WTC11 (cell line): ENCODE results near the gene ZDHHC11. TPM values are rescaled to one million over a fixed set of nuclear protein-coding genes. Genes with fewer than 3 reads are reported as not detected.
"Not testable (repeated sequence)": the region's sequence is repeated elsewhere in the genome, so short reads cannot be mapped to it uniquely, and the experiment has no call there.

Experiments
- ATAC-seq: fragments of 200-7000 bp; cut with Tn5 transposase; 2 replicates; pipeline ENCODE4 v1.10.0; 2021; ENCODE audit warnings: mild to moderate bottlenecking, moderate library complexity
- CTCF ChIA-PET: fragments of 300-600 bp; sonication (Branson Sonifier 250); formaldehyde crosslinking; loops from one replicate; lab custom pipeline; 2021; ENCODE audit warnings: antibody characterized with exemption; lab: Charles Lee
- POLR2A ChIA-PET: fragments of 350-600 bp; sonication (Branson Sonifier 250); formaldehyde crosslinking; loops from one replicate; lab custom pipeline; 2021; ENCODE audit warnings: antibody characterized with exemption; lab: Charles Lee
- DNase-seq: peaks from one replicate; pipeline ENCODE4 v3.0.0; 2021; ENCODE audit warnings: low spot score
- H3K27ac Mint-ChIP-seq: 2 replicates; pipeline ENCODE4 v1.8.0; 2021; ENCODE audit warnings: mixed read lengths
- H3K27me3 Mint-ChIP-seq: 2 replicates; pipeline ENCODE4 v1.8.0; 2021; ENCODE audit warnings: low read depth, mild to moderate bottlenecking, moderate library complexity, mixed read lengths
- H3K36me3 Mint-ChIP-seq: 2 replicates; pipeline ENCODE4 v1.8.0; 2021; ENCODE audit warnings: mixed read lengths
- H3K4me1 Mint-ChIP-seq: 2 replicates; pipeline ENCODE4 v1.8.0; 2022; ENCODE audit warnings: mixed read lengths
- H3K4me3 Mint-ChIP-seq: 2 replicates; pipeline ENCODE4 v1.8.0; 2021; ENCODE audit warnings: mild to moderate bottlenecking, moderate library complexity, mixed read lengths
- H3K9me3 Mint-ChIP-seq: 2 replicates; pipeline ENCODE4 v1.8.0; 2021; ENCODE audit warnings: mixed read lengths
- FOXP1 ChIP-seq: sonication (generic); formaldehyde crosslinking; IDR thresholded peaks from 2 replicates; pipeline ENCODE4 v1.8.0; 2022; ENCODE audit warnings: missing genetic modification reagents, mild to moderate bottlenecking, moderate library complexity, borderline replicate concordance
- MYBL2 ChIP-seq: sonication (generic); formaldehyde crosslinking; IDR thresholded peaks from 2 replicates; pipeline ENCODE4 v1.8.1; 2023; ENCODE audit warnings: mild to moderate bottlenecking, moderate library complexity, missing genetic modification reagents
- ZNF263 ChIP-seq: sonication (generic); formaldehyde crosslinking; IDR thresholded peaks from 2 replicates; pipeline ENCODE4 v1.8.1; 2022; ENCODE audit warnings: low read depth, mild to moderate bottlenecking, moderate library complexity, missing genetic modification reagents
- total RNA-seq: library from RNA; stranded (reverse); gene quantifications from 3 replicates; pipeline ENCODE4 v1.2.3, GENCODE V29; 2021
- TF ChIP-seq, protein P1 (sequence below): sonication (generic); formaldehyde crosslinking; IDR thresholded peaks from 2 replicates; pipeline ENCODE4 v1.8.0; 2022; ENCODE audit warnings: mild to moderate bottlenecking, missing genetic modification reagents
- TF ChIP-seq, protein P2 (sequence below): sonication (generic); formaldehyde crosslinking; IDR thresholded peaks from 2 replicates; pipeline ENCODE4 v1.8.0; 2022; ENCODE audit warnings: mild to moderate bottlenecking, missing genetic modification reagents

ZDHHC11 gene
- total RNA-seq, 1 experiment from 2014 or later = 21.4 TPM

DNA sequence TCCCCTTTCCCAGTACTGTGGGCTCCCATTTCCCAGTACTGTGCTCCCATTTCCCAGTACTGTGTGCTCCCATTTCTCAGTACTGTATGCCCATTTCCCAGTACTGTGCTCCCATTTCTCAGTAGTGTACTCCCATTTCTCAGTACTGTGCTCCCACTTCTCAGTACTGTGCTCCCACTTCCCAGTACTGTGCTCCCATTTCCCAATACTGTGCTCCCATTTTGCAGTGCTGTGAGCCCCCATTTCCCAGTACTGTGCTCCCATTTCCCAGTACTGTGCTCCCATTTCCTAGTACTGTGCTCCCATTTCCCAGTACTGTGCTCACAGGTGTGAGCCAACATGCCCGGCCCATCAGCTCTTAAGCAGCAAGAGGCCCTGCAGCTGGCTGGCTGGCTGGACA, 54.9 kb downstream of the ZDHHC11 start:
- H3K9me3 Mint-ChIP-seq = peaks cover 58% of the 10 kb centered on the region
- H3K36me3 Mint-ChIP-seq = peaks cover 50% of the 10 kb centered on the region
- H3K27me3 Mint-ChIP-seq = peaks cover 52% of the 10 kb centered on the region
- POLR2A ChIA-PET, H3K4me3 Mint-ChIP-seq, CTCF ChIA-PET, DNase-seq, ATAC-seq, H3K27ac Mint-ChIP-seq: not testable (repeated sequence)
- TF ChIP-seq ZNF263 (CRISPR knock-in tag) = peak; percentile 32; the same call in 1 of the 2 replicates
- peaks cover 16% of the 10 kb centered on the region for H3K4me1 Mint-ChIP-seq

DNA sequence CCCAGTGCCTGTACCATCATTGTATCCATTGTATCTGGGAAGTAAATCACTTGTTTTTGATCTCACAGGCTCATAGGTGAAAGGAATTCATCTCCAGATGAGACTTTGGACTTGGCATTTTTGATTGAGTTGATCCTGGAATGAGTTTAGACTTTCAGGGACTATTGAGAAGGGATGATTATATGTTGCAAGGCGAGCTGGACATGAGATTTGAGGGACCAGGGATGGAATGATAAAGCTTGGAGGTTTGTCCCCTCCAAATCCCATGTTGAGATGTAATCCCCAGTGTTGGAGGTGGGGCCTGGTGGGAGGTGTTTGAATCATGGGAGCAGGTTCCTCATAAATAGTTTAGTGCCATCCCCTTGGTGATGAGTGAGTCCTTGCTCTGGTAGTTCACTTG, 55.8 kb downstream of the ZDHHC11 start:
- H3K27ac Mint-ChIP-seq, CTCF ChIA-PET, DNase-seq, ATAC-seq, H3K4me3 Mint-ChIP-seq, POLR2A ChIA-PET: not testable (repeated sequence)
- H3K27me3 Mint-ChIP-seq = peaks cover 57% of the 10 kb centered on the region
- H3K4me1 Mint-ChIP-seq = peaks cover 16% of the 10 kb centered on the region
- peaks cover 58% of the 10 kb centered on the region for H3K36me3 Mint-ChIP-seq
- peaks cover 67% of the 10 kb centered on the region for H3K9me3 Mint-ChIP-seq

DNA sequence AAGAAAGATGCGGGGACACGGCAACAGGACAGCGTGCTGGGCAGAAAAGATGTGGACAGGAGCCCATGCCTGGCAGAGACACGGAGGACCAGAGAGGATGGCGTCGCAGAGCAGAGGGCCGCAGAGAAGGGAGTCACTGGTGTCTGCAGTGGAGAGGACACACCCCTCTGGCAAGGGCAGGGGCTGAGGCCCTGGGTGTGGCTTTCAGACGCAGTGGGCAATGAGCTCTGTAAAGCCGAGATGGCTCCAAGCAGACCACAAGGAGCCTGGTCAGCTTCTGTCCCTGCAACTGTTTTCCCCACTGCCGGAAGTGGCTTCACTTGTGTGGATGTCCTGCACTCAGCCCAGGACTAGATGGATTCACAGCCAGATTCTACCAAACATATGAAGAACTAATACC, 62.1 kb downstream of the ZDHHC11 start:
- ATAC-seq, H3K4me3 Mint-ChIP-seq, CTCF ChIA-PET, H3K4me1 Mint-ChIP-seq, H3K27ac Mint-ChIP-seq, POLR2A ChIA-PET, DNase-seq: not testable (repeated sequence)
- Mint-ChIP-seq H3K27me3 (peaks cover 57% of the 10 kb centered on the region), H3K9me3 (peaks cover 57% of the 10 kb centered on the region), H3K36me3 (peaks cover 51% of the 10 kb centered on the region)

DNA sequence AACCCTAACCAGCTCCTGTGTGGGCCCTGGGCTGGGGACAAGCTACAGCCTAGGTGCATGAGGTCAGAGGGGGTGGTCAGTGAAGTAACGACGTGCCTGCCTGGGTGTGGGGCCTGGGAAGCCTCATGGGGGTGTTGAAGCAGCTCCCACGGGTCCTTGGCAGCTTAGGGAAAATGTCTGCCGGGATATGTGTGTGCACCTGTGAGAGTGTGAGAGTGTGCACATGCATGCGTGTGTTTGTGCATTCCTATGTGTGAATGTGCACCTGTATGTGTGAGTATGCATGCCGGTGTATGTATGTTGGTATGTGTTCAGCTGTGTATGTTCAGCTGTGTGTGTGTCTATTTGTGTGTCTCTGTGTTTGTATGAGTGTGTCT, 62.9 kb downstream of the ZDHHC11 start:
- H3K27ac Mint-ChIP-seq, POLR2A ChIA-PET, ATAC-seq, H3K4me3 Mint-ChIP-seq, CTCF ChIA-PET, DNase-seq, H3K4me1 Mint-ChIP-seq: not testable (repeated sequence)
- Mint-ChIP-seq H3K36me3 (peaks cover 42% of the 10 kb centered on the region), H3K27me3 (peaks cover 53% of the 10 kb centered on the region), H3K9me3 (peaks cover 48% of the 10 kb centered on the region)

DNA sequence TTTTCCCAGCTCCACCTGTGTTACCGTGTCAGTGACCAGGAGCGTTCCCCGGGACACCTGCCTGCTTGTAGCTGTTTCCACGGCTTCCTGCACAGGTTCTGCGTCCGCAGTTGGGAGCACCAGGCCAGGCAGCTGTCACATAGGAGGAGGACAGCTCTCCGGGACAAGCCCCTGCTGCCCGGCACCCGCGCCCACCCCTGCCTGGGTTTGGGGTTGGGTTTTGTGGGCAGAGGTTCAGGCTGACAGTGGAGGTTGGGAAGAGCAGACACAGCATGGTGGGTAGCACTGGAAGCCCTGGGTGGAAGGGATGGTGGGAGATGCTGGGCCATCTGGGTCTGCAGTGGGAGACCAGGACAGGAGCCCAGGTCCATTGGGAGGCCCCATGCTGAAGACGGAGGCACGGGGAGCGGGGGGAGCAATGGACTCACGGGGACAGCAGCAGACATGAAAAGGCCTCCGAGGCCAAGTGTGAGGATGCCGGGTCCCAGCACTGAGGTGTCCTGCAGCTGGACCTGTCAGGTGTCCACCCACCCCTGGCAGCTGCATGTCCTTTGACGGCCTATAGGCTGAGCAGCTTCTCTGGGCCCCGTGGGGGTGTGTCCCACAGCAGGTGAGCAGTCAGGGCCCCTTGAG, 63.4 kb downstream of the ZDHHC11 start:
- not testable (repeated sequence) for H3K4me3 Mint-ChIP-seq, H3K4me1 Mint-ChIP-seq
- peaks cover 39% of the 10 kb centered on the region for H3K36me3 Mint-ChIP-seq

DNA sequence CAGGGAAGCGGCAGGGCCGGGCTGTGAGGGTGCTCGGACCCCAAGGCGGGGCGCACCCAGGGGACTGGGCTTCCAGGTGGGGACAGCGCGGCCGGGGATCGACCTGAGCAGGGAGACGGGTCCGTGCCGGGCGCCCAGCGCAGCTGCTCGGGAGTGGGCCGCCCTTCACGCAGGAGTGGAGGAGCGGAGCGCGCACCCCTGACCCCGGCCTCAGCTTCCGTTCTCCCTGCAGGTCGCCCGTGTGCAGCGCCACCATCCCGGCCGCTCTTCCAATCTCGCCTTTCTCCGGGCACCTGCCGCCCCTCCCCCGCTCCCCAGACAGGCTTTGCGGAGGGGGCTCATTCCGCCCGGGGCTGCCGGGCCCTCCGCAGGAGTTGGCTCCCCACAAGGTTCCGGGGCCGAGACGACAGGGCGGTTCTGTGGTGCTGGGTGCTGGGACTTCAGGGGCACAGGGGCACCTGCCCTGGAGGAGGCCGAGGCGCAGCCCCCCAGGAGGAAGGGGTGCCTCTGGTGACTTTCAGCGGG, 65.5 kb downstream of the ZDHHC11 start:
- Mint-ChIP-seq H3K4me3 (peak overlapping the region; percentile 60), H3K27me3 (peaks cover 33% of the 10 kb centered on the region), H3K9me3 (peaks cover 23% of the 10 kb centered on the region), H3K36me3 (peaks cover 21% of the 10 kb centered on the region)
- H3K4me1 Mint-ChIP-seq, CTCF ChIA-PET, POLR2A ChIA-PET, DNase-seq, H3K27ac Mint-ChIP-seq: not testable (repeated sequence)
- ATAC-seq = peak; percentile 12

More for the DNA sequence above, 63.4 kb downstream of the ZDHHC11 start:
- H3K27me3 Mint-ChIP-seq = peaks cover 49% of the 10 kb centered on the region
- H3K9me3 Mint-ChIP-seq = peaks cover 43% of the 10 kb centered on the region
- DNase-seq, H3K27ac Mint-ChIP-seq, CTCF ChIA-PET, POLR2A ChIA-PET, ATAC-seq: not testable (repeated sequence)

DNA sequence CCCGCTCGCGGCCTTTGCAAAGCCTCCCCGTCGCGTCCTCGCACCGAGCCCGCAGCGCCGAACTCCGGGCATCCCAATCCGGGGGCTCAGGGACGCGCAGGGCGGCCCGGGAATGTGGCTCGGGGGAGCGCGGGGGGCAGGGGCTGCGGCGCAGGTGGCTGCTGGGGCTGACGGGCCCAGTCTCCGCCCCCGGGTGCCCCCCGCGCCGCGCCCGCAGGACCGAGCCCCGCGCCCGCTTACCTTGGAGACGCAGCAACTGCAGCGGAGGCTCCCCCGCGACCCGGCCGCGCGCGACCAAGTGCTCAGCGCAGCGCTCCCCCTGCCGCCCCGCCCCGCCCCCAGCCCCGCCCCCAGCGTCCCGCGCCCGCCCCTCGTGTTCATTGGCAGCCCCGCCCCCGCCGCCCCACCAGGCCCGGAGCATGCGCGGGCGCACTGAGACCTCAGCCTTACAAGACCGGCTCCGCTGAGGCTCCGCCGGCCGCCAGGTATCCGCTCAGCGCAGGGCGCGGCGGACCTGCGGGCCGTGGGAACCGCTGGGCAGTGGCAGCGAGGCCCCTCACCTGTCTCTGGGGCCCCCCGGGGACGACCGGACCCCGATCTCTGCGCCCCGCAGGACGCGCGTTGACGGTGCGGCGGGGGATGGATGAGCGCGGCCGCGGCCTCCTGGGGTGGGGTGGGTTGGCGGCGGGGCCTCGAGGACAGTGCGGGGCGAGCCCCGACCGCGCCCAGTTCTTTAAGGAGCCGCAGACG, 66.2 kb downstream of the ZDHHC11 start, which contains the start of gene ZDHHC11B:
TSS of gene ZDHHC11B (minus strand) at position 302 of the 750 bp plus-strand sequence. CDS start 17,810 bp downstream, outside the sequence.
- peak; percentile 0; the same call in 1 of the 2 replicates for TF ChIP-seq FOXP1 (CRISPR knock-in tag)
- TF ChIP-seq, protein P1, sequence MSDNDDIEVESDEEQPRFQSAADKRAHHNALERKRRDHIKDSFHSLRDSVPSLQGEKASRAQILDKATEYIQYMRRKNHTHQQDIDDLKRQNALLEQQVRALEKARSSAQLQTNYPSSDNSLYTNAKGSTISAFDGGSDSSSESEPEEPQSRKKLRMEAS (CRISPR knock-in tag) = 0 out of 2 replicates have a peak, but pooled peaks have one; percentile 21
- TF ChIP-seq, protein P2, sequence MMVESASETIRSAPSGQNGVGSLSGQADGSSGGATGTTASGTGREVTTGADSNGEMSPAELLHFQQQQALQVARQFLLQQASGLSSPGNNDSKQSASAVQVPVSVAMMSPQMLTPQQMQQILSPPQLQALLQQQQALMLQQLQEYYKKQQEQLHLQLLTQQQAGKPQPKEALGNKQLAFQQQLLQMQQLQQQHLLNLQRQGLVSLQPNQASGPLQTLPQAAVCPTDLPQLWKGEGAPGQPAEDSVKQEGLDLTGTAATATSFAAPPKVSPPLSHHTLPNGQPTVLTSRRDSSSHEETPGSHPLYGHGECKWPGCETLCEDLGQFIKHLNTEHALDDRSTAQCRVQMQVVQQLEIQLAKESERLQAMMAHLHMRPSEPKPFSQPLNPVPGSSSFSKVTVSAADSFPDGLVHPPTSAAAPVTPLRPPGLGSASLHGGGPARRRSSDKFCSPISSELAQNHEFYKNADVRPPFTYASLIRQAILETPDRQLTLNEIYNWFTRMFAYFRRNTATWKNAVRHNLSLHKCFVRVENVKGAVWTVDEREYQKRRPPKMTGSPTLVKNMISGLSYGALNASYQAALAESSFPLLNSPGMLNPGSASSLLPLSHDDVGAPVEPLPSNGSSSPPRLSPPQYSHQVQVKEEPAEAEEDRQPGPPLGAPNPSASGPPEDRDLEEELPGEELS (CRISPR knock-in tag) = 0 out of 2 replicates have a peak, but pooled peaks have one; percentile 11
- 0 out of 2 replicates have a peak, but pooled peaks have one; percentile 3 for TF ChIP-seq MYBL2 (CRISPR knock-in tag)
- POLR2A ChIA-PET, H3K27ac Mint-ChIP-seq, H3K4me1 Mint-ChIP-seq, CTCF ChIA-PET: not testable (repeated sequence)
- Mint-ChIP-seq H3K27me3 (peaks cover 26% of the 10 kb centered on the region), H3K9me3 (peaks cover 17% of the 10 kb centered on the region), H3K36me3 (peaks cover 15% of the 10 kb centered on the region), H3K4me3 (peak within 1 kb of the TSS; percentile 60)
- ATAC-seq = peak; percentile 71
- DNase-seq = peak; percentile 90
